PC-3 (cell line): ENCODE measurements around the gene RAI2. TPM values are rescaled to one million over a fixed set of nuclear protein-coding genes. Genes with fewer than 3 reads are reported as not detected.

Source experiments
- ATAC-seq: fragments of 200-7000 bp; cut with Tn5 transposase; 2 replicates; pipeline ENCODE4 v1.9.1; 2020; ENCODE audit warnings: mild to moderate bottlenecking, moderate library complexity
- Bru-seq: library from RNA; stranded (reverse); fragments of 400-500 nt; gene quantifications from one replicate; lab custom pipeline; 2021; lab: Mats Ljungman, UMichigan
- BruChase-seq, 2 experiments: library from RNA; stranded (reverse); fragments of 400-500 nt; gene quantifications; one replicate each; lab custom pipeline; 2021; lab: Mats Ljungman, UMichigan
- BruUV-seq: library from RNA; stranded (reverse); fragments of 400-500 nt; replicated peaks from 2 replicates; lab custom pipeline; 2021; lab: Mats Ljungman, UMichigan
- CTCF ChIA-PET: fragments of 300-600 bp; sonication (Branson Sonifier 250); formaldehyde crosslinking; loops from one replicate; lab custom pipeline; 2022; ENCODE audit warnings: antibody characterized with exemption; lab: Charles Lee
- POLR2A ChIA-PET: fragments of 300-600 bp; sonication (Branson Sonifier 250); formaldehyde crosslinking; loops from one replicate; lab custom pipeline; 2022; ENCODE audit warnings: antibody characterized with exemption; ENCODE audit not compliant: unreplicated experiment; lab: Charles Lee
- DNase-seq: peaks from one replicate; pipeline ENCODE4 v3.0.0-alpha.2; 2015
- H2AFZ ChIP-seq: fragments of 300-600 bp; sonication (generic); 2 replicates; pipeline ENCODE4 v1.6.0; 2016; ENCODE audit warnings: antibody characterized with exemption, low read length
- H3F3A ChIP-seq: fragments of 300-600 bp; sonication (generic); one replicate; pipeline ENCODE4 v1.6.0; 2017; ENCODE audit warnings: antibody characterized with exemption, low read length, control low read depth, mild to moderate bottlenecking; ENCODE audit not compliant: unreplicated experiment
- H3K27ac ChIP-seq: fragments of 300-600 bp; sonication (generic); 2 replicates; pipeline ENCODE4 v1.5.1; 2016; ENCODE audit warnings: mild to moderate bottlenecking, low read length
- H3K27me3 ChIP-seq: fragments of 300-600 bp; sonication (generic); 2 replicates; pipeline ENCODE4 v1.6.1; 2016; ENCODE audit warnings: low read length, mixed read lengths
- H3K36me3 ChIP-seq: fragments of 300-600 bp; sonication (generic); 2 replicates; pipeline ENCODE4 v1.6.1; 2016; ENCODE audit warnings: low read depth, mixed run types, low read length, mixed read lengths
- H3K4me1 ChIP-seq: fragments of 300-600 bp; sonication (generic); 2 replicates; pipeline ENCODE4 v1.5.1; 2016; ENCODE audit warnings: low read length; ENCODE audit not compliant: insufficient read depth
- H3K4me2 ChIP-seq: fragments of 300-600 bp; sonication (generic); 2 replicates; pipeline ENCODE4 v1.6.0; 2016; ENCODE audit warnings: low read length
- H3K4me3 ChIP-seq: fragments of 300-600 bp; sonication (generic); 2 replicates; pipeline ENCODE4 v1.5.1; 2016; ENCODE audit warnings: mild to moderate bottlenecking, low read length, mixed read lengths
- H3K79me2 ChIP-seq: fragments of 300-600 bp; sonication (generic); 2 replicates; pipeline ENCODE4 v1.6.1; 2017; ENCODE audit warnings: low read length, mixed read lengths
- H3K9ac ChIP-seq: fragments of 300-600 bp; sonication (generic); 2 replicates; pipeline ENCODE4 v1.6.0; 2016; ENCODE audit warnings: mild to moderate bottlenecking, low read length
- H3K9me2 ChIP-seq: fragments of 300-600 bp; sonication (generic); replicated peaks from 2 replicates; pipeline ENCODE4 v1.6.1; 2016; ENCODE audit warnings: mixed run types, low read length, mixed read lengths
- H3K9me3 ChIP-seq: fragments of 300-600 bp; sonication (generic); 2 replicates; pipeline ENCODE4 v1.6.1; 2016; ENCODE audit warnings: low read length, mixed read lengths
- H4K20me1 ChIP-seq: fragments of 300-600 bp; sonication (generic); 2 replicates; pipeline ENCODE4 v1.6.1; 2016; ENCODE audit warnings: low read length, mixed read lengths
- EZH2 ChIP-seq: fragments of 300-600 bp; sonication (generic); IDR thresholded peaks from one replicate; pipeline ENCODE4 v1.6.1; 2017; ENCODE audit warnings: antibody characterized with exemption, mild to moderate bottlenecking, low read length; ENCODE audit not compliant: unreplicated experiment
- EZH2phosphoT487 ChIP-seq: fragments of 300-600 bp; sonication (generic); IDR thresholded peaks from 2 replicates; pipeline ENCODE4 v1.6.1; 2018; ENCODE audit warnings: mild to moderate bottlenecking, antibody characterized with exemption, low read length, borderline replicate concordance
- intact Hi-C: fragments of 100-400 bp; cut with micrococcal nuclease; formaldehyde crosslinking; loops from 2 replicates; pipeline ENCODE4 v1.9.0; 2023
- long read RNA-seq: library from polyadenylated mRNA; unstranded; transcript quantifications from one replicate; pipeline ENCODE4 v2.0.0, GENCODE V29; 2021; ENCODE audit not compliant: unreplicated experiment
- total RNA-seq: library from RNA; depleted of rRNA; stranded (reverse); fragments of >200 nt; gene quantifications from 2 replicates; pipeline ENCODE4 v1.2.3, GENCODE V29; 2014; rRNA removed
- TF ChIP-seq, protein P1 (sequence below): fragments of 300-600 bp; sonication (generic); conservative IDR thresholded peaks from 2 replicates; pipeline ENCODE4 v1.5.1; 2017; ENCODE audit warnings: antibody characterized with exemption, low read depth, mild to moderate bottlenecking, low read length

The RAI2 gene
- 0.66 and 2.1 TPM in 2 replicates for total RNA-seq
- Bru-seq, nascent RNA, result percentile 30 among the genes with signal in this experiment
- percentile 22 among the genes with signal in this experiment for BruChase-seq, experiment 1, labeled RNA remaining after a 6-hour chase
- BruChase-seq, experiment 2, labeled RNA remaining after a 2-hour chase, result percentile 21 among the genes with signal in this experiment
- long read RNA-seq, partial matches to known transcripts, result 0 of 3 reads
- long read RNA-seq, other reads (novel, unspliced or antisense), result 3 of 3 reads

DNA sequence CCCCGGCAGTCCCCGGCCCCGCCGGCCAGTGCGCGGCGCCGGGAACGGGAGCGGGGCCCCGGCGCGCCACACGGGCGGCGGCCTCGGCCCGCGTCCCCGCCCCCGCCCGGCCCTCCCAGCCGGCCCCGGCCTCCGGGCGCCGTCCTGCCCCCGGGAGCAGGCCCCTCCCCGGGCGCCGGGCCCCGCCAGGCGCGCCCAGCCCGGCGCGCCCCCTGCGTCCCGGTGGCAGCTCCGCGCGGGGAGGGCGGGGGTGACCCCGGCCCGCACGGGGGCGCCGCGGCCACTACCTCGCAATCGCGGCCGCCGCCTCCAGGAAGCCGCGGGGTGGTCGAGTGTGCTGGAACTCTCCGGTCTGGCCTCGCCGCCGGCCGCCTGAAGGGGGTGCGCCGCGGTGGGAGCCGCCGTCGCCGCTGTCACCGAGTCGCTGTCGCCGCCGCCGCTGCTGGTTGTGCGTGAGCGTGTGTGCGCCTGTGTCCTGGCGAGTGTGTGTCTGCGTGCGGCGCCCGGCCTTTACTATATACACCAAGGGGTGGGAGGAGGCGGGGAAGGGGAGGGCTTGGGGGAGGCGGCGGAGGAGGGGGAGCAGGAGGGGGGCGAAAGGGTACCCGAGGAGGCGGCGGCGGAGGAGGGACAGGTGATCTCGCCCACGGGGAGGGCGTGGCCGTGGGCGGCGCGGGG lies at the start of gene RAI2:
RAI2 (minus strand) TSS at position 488 of the 678 bp plus-strand sequence. CDS start 59,288 bp downstream, outside the sequence.
- Histone ChIP-seq H3K4me1 (no peaks in the 10 kb centered on the region), H3K9me3 (no peaks in the 10 kb centered on the region), H3F3A (no peaks in the 10 kb centered on the region), H2AFZ (peak within 1 kb of the TSS; percentile 82), H3K9me2 (no peaks in the 10 kb centered on the region), H3K4me3 (peak within 1 kb of the TSS; percentile 74), H3K9ac (no peak within 1 kb of the TSS), H3K36me3 (no peaks in the 10 kb centered on the region), H3K4me2 (peak within 1 kb of the TSS; percentile 81), H3K79me2 (no peaks in the 10 kb centered on the region), H3K27me3 (peaks cover 27% of the 10 kb centered on the region), H4K20me1 (no peaks in the 10 kb centered on the region), H3K27ac (no peak within 1 kb of the TSS)
- CTCF ChIA-PET, result no interaction called here
- intact Hi-C loops, result no loop called here
- POLR2A ChIA-PET, result no interaction called here
- peak; percentile 56 for ATAC-seq
- DNase-seq, result no peak
- TF ChIP-seq EZH2phosphoT487, result no peak
- no peak for TF ChIP-seq EZH2
- TF ChIP-seq, protein P1, sequence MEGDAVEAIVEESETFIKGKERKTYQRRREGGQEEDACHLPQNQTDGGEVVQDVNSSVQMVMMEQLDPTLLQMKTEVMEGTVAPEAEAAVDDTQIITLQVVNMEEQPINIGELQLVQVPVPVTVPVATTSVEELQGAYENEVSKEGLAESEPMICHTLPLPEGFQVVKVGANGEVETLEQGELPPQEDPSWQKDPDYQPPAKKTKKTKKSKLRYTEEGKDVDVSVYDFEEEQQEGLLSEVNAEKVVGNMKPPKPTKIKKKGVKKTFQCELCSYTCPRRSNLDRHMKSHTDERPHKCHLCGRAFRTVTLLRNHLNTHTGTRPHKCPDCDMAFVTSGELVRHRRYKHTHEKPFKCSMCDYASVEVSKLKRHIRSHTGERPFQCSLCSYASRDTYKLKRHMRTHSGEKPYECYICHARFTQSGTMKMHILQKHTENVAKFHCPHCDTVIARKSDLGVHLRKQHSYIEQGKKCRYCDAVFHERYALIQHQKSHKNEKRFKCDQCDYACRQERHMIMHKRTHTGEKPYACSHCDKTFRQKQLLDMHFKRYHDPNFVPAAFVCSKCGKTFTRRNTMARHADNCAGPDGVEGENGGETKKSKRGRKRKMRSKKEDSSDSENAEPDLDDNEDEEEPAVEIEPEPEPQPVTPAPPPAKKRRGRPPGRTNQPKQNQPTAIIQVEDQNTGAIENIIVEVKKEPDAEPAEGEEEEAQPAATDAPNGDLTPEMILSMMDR, result no peak
- BruUV-seq, result no TSS peak

DNA sequence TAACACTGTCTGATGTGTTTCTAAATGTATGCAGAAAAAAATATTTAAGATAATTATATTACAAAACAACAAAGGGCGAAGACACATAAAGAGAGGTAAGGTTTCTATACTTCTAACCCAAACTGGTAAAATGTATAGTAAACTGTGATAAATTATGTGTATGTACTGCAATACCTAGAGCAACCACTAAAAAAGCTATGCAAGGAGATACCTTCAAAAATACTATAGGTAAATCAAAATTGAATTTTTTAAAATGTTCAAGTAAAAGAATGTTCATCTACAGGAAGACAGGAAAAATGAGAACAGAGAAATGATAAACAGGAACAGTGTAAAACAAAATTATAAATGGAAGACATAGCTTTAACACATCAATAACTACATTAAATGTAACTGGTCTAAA lies 27.3 kb upstream of the RAI2 start:
- CTCF ChIA-PET, result no interaction called here
- Histone ChIP-seq H3K9me3 (no peaks in the 10 kb centered on the region), H3F3A (no peaks in the 10 kb centered on the region), H3K27me3 (no peaks in the 10 kb centered on the region), H3K4me2 (no peak overlapping the region), H4K20me1 (no peaks in the 10 kb centered on the region), H3K4me1 (no peaks in the 10 kb centered on the region), H3K36me3 (no peaks in the 10 kb centered on the region), H3K27ac (no peak overlapping the region), H3K79me2 (no peaks in the 10 kb centered on the region), H3K9me2 (no peaks in the 10 kb centered on the region), H2AFZ (no peak overlapping the region), H3K9ac (no peak overlapping the region), H3K4me3 (no peak overlapping the region)
- intact Hi-C loops, result no loop called here
- POLR2A ChIA-PET, result no interaction called here
- no TSS peak for BruUV-seq
- TF ChIP-seq EZH2 (no peak), EZH2phosphoT487 (no peak)
- TF ChIP-seq, protein P1, result no peak; the same call in 1 of the 2 replicates
- ATAC-seq (no peak), DNase-seq (peak; percentile 4)
